Middle frontal gyrus (tissue), 1 donor: ENCODE results near the gene BMP7.

Source experiments
- DNase-seq: peaks from one replicate; pipeline ENCODE4 v3.0.0-alpha.2; 2015; ENCODE audit warnings: low spot score; ENCODE audit errors: extremely low spot score

Gene BMP7

DNA sequence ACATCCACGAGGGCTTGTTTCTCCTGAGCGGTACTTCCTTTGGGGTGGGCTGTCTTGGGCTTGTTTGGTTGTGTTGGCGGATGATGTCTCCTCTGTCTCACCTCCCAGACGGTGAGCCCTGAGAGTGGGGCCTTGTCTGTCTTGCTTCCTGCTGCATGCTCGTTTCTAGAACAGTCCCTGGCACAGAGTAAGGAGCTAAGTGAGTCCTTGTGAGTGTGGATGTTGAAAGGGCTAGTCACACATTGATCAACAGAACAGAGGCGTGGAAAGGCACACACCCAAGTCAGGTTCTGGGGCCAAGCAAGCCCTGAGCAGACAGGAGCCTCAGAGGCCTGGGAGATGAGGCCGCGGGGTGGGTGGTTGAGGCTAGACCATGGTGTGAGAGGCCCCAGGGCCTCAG lies 111.0 kb downstream of the BMP7 start:
- no peak for DNase-seq

DNA sequence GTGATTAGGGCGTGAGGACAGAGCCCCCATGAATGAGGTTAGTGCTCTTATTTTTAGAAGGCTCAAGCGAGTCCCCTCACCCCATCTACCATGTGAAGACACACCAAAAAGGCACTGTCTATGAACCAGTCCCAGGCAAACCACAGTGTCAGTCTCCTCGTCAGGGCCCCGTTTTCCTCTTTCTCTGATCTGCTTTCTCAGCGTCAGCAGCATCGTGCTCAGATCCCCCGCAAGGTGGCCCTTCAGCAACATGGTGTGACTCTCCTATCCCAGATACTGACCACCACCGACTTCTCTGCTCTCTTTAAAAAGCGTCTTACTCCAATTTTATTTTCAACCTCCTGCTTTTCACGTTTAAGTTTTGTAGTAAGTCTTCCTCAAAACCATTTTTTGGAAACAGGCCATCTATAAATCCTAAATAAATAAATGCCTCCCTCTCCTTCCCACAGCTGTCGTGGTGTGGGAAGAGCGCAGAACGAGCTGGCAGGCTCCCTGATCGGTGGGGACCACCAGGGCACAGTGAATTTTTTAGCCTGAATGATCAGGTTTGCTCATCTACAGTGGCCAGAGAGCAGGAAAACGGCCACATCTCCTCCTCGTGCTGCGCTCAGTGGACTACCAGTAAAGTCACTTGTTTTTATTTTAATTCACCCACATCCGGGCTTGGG lies 113.1 kb downstream of the BMP7 start:
- no peak for DNase-seq

DNA sequence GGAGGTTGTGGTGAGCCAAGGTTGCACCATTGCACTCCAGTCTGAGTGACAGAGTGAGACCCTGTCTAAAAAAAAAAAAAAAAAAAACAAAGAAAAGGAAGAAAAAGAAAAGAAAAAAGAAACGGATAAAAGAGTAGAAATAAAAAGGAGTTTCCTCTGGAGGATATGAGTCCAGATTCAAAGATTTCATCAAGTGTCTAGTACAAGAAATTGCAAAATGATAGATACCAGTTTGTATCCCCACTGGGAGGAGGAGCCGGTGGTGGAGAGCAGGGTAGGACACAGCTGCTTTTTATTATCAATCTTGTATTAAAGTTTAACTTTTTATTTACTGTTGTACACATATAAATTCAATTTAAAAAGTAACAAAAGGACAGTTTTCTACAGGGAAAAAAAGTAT lies 113.9 kb downstream of the BMP7 start:
- DNase-seq = no peak

DNA sequence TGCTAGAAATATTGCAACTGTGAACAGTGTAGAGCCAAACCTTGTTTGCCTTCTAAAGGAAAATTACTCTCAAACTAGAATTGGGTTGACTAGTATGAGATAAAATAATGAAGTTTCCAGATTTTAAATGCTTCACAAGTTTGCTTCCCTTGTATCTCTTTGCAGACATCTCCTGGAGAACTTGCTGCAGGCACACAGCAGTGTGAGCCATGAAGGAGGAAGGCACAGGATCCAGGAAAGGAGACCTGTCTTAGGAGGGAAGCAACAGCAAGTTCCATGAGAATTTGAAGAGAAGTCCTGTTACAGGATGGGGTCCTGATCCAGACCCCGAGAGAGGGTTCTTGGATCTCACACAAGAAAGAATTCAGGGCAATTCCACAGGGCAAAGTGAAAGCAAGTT lies 115.9 kb downstream of the BMP7 start:
- no peak for DNase-seq

DNA sequence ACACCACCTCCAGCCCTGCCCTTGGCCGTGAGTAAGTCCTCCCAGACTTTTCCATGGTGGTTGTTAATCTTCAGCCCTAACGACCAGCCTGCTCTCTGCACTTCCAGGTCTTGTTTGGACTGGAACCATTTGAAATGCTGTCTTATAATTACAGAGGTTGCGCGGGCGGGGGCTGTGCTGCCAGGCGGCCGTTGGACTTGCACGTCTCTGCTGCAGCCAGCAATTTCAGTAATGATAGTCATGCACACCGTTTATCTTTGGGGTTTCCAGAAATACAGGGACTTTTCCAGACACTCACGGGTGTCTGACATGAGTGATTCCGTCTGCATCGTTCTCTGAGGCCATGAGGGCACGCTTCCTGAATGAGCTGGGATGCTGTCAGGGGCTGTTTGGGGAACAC lies 118.2 kb downstream of the BMP7 start:
- no peak for DNase-seq

DNA sequence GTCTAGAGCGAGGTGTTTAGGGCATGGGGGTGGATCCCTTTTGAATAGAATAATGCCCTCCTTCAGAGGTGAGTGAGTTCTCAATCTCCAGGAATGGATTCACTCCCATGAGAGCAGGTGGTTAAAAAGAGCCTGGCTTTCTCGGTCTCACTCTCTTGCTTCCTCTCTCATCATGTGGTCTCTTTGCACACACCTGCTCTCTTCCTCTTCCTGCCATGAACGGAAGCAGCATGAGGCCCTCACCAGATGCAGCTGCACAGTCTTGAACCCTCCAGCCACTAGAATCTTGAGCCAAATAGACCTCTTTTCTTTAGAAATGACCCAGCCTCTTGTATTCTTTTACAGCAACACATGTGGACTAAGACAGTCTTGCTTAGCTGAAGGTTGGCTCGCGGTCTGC lies 119.3 kb downstream of the BMP7 start:
- no peak for DNase-seq

DNA sequence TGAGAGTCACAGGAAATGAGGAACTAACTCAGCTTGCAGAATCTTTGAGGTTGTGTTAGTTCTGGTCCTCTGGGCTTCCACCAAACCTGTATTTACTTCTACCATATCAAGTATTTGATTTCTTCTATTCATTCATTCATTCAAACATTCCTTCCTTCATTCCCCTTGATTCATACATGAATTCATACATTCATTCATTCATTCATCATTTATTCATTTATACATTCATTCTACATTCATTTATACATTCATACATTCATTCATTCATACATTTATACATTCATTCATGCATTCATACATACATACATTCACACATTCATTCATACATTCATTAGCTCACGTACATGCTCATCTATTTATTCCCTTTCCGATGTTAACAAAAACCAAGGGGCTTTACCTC lies 120.3 kb downstream of the BMP7 start:
- DNase-seq = no peak

DNA sequence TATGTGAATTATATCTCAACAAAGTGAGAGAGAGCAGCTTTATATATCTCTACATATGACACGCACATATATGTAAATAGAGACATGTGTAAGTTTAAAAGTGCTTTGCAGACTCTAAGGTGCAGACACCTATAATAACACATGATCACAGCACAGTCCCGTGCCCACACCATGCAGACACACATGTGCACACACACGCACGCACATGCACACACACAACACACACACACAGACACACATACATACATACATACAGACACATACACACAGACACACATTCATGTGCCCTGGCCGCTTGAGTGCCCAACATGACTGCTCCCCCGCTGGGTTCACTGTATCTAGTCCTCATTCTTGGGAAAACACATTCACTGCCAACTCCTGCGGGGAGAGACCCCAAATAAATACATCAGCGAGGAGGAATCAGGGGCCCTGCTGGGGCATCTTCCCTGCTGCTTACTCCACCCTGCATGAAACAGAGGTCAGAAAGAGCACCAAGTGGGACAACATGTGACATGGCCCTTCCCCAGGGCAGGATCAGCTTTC lies 121.3 kb downstream of the BMP7 start:
- DNase-seq = no peak

DNA sequence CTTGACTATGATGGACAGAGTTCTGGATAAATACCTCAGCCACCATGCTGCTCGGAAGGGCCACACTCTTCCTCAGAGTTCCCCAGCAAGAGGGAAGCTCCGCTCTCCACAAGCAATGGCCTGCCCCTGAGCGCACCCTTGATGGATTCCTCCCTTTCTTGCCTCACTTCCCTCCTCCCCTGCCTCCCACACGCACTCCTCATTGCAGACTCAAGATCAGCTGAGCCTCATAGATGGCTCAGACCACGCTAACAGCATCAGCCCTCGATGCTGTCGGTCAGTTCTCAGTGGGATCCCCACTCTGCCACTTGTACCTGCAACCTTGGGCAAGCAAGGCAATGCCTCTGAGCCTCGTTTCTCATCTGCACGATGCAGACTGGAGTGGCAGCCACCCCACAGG lies 123.3 kb downstream of the BMP7 start:
- no peak for DNase-seq

DNA sequence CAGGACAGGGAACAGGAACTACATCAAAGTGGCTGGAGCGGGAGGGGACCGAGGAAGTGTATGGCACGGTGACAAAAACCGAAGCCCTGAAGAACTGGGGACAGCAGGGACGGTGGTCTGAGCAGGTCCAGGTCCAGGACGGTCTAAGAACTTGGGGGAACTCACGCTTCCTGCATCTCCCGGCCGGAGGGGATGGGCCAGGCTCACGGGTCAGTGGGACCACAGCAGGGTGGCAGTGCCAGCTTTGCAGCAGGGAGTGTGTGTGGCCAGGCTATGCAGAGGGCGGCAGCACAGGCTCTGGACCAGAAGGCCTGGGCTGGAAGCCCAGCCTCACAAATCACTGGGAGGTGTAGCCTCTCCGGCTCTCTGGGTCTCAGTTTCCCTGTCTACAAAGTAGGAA lies 123.8 kb downstream of the BMP7 start:
- no peak for DNase-seq

DNA sequence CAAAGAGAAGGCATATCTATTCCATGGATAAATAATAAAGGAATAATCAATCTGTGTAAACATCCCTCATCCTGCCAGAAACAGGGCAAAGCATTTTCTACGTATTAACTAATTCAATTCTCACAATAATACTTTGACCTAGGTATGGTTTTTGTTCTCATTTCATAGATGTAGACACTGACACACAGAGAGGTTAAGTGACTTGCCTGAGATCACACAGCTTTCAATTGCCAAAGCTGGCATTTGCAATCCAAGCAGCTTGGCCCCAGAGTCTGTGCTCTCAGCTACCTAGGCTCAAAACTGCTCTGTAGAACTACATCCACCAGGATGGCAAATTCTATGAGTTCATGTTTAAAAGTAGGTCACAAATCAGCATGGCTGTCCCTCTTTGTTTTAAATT lies 124.9 kb downstream of the BMP7 start:
- no peak for DNase-seq

DNA sequence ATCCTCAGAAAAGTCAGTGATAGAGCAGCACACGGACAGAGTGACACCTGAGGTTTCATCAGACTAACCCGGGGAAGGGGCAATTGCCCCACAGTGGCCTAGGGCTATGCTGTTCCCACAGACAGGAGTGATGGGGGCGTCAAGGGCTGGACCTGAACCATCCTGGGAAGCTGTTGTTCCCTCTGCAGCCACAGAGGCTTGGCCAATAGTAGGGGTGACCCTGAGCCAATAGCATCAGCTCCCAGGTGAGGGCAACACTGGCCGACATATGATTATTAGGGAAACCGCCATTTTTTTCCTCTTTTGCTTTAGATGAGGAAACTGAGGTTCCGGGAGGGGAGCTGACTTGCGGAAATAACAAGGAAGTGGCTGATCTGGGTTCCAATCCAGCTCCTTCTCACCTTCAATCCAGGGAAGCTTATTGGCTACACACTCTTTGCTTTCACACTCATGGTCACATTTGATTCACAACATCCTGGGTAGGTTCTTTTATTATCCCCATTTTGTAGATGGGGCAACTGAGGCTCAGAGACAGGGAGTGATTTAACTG lies 126.0 kb downstream of the BMP7 start:
- DNase-seq = no peak

DNA sequence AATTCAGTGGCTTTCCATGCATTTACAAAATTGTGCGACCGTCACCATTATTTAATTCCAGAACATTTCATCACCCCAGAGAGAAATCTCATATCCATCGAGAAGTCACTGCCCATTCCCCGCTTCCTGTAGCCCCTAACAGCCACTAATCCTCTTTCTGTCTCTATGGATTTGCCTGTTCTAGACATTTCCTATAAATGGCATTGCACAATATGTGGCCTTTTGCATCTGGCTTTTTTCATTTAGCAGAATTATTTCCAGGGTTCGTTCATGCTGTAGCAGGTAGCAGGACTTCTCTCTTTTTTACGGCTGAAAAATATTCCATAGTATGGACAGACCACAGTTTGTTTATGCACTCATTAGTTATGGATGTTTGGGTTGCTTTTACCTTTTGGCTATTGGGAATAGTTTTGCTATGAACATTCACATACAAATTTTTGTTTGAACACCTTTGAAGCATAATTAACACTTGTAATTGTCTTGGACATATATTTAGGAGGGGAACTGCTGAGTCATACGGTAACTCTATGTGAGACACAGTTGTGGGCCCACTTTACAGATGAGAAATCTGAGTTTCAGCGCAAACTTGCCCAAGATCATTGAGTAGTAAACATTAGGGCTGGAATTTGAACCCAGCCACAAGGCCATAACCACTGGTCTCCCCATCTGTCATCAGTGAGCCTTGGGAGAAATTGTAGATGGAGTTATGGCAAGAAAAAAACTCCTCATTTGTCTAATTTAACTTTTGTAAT lies 126.9 kb downstream of the BMP7 start:
- DNase-seq = no peak

DNA sequence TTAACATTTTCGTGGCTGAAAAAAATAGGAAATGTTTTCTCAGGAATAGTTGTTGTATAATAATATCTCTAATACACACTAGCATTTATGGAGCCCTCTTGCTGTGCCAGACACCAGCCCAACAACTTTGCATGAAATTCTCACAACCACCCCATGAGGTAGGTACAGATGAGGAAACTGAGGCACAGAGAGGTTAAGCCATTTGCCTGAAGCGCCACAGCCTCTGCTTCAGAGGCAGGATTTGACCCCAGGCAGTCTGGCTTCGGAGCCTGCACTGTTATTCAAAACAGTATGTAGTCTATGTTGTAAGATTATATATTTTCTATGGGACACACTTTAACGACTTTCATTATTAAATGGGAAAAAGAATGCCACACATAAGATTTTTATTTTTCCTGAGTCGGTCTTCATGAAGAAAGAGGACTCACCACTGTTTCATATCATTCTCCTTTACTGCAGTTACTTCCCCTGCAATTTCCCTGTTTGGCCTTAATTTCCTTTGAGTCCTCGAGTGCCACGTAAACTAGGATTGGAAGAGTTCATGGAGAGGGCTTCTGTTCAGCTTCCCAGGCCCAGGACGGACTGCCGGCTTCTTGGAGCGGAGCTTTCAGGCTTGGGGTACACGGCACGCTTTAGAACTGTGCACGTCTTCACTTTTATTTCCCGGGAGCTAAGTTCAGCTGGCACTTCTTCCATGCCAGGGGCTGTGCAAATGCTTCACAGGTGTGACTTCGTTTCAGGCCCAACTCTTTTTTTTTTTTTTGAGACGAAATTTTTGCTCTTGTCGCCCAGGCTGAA lies 128.0 kb downstream of the BMP7 start:
- DNase-seq = no peak

DNA sequence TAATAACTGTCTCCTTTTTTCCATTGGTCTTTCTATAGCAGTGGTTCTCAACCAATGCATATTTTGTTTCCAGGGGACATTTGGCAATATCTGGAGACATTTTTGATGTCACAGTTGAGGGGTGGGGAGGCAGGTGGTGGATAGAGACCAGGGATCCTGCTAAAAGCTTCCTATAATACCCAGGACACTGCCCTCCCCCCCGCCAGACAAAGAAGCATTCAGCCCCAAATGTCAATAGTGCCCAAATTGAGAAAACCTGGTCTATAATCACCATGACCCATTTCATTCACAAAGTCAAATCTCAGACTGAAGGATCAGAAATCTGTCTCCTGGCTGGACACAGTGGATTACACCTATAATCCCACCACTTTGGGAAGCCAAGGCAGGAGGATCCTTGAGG lies 128.8 kb downstream of the BMP7 start:
- no peak for DNase-seq

DNA sequence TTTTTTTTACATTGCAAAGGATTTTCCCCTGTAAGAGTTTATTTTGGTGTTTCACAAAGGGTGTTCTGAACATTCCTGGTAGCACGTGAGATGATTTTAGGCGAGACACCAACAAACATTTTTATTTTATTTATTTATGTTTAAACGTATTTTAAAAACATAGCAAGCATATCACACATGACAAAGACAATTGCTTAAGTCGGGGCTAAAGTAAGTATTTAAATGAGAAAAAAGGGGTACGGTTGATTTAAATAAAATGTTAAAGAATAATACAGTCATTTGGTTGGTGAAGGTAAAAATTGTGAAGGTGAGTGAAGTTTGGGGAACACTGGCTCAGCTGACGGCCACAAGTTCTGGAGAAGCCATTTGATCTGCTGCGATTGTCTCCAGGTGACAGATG lies 129.7 kb downstream of the BMP7 start:
- no peak for DNase-seq

DNA sequence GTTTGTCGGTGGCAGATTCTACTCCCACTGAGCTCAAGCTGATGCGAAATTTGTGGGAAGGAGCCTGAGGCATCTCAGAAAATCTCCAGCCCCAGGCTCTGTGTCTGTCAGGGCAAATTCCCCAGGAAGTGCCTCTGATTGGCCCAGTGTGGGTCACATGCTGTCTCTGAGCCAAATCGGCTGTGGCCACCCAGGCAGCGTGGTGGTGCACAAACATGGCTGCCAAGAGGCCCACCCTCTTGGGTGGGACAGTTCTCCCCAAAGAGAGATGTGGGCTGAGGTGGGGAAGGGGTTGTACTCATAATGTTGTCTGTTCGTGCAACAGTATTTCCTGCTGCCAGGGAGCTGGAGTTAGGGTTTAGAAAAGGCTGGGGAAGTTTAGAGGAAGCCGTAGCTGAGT lies 130.6 kb downstream of the BMP7 start:
- DNase-seq = no peak

DNA sequence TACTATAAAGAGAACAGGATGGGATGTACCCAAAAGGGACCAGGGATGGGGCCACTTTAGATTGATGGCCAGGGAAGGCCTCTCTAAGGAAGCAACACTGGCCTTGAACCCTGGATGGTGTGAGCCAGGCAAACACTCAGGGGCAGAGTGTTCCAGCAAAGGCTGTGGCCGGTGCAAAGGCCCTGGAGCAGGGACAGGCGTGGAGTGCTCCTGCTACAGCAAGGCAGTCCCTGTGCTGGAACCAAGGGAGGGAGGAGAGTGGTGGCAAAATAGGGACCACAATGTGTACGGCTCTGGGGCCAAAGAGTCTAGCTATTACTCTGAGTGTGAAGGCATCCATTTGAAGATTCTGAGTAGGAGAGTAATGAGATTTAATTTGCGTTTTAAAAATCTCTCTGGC lies 131.6 kb downstream of the BMP7 start:
- DNase-seq = no peak

DNA sequence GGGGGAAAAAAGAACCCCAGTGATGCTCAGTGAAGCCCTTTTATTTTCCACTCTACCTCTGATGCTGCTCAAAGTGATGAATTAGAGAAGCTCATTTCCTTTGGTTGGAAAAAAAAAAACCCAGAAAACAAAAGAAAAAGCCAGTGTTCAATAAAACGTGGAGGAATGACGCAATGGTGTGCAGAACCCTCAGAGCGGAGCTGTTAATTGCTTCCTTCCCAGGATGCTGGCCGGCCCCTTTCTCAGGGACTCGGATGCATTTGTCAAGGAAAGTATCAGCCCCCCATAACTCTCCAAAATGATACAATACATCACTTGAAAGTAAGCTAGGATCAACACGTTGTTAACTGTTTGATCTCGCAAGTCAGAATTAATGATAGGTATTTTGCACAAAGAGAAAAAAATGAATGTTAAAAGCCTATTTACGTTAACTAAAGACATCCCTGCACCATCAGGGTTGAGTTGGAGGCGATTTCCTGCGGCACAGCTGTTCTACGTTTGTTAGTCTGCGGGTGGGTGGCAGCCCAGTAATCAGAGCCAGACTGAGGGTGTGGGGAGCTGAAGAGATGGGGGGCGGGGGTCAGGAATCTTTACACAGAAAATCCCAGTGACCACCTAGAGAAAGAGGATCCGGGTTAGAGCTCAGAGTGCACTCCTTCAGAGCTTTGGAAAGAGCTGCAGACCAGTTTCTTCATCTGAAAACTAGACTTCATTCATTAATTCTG lies 132.4 kb downstream of the BMP7 start:
- DNase-seq = no peak

DNA sequence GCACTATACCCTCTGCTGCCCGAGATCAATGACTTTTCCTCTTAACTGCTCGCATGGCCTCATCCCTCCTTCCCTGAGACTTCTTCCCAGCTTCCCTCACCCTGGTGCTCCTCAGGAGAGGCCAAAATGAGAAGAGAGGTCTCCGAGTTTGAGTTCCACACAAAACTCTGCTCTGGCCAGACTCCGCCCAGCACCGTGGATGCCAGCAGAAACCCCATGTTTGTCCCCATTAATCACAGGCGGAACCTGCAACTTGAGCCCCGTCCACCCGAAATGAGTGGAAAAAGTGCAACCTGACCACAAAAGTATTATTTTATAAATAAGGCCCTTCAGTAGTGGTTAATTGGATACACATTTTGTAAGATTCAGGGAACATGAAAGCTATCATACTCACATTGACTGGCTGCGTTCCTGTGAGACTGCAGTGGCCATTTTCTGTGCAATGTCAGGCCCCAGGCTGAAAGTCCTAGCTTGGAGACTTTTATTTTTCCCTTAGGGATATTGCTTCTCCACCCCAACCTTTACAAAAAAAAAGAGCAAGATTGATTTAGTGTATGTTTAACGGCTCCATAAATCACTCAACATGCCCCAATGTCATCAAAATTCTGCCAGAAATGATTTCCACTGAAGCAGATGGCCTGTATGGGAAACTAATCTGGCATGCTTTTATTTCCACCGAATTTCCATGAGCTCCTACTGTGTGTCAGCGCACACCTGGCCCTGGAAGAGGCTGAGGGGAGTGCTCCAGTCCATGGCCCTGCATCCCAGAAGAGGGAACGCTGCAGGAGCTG lies 134.6 kb downstream of the BMP7 start:
- no peak for DNase-seq
